HG03196 (cell line): ENCODE results near the gene BORCS6.

ENCODE experiments used
- ATAC-seq: cut with Tn5 transposase; IDR thresholded peaks from one replicate; pipeline ENCODE4 v1.9.1; 2021; ENCODE audit not compliant: unreplicated experiment

The BORCS6 gene

GRCh38 chr17:8143581-8144400 is 46.2 kb downstream of the BORCS6 start:
- ATAC-seq = no peak

- no peak for ATAC-seq
Observed at GRCh38 chr17:8142887-8143580, 46.9 kb downstream of the BORCS6 start.

GRCh38 chr17:8142158-8142886 is 47.7 kb downstream of the BORCS6 start:
- no peak for ATAC-seq

- ATAC-seq = no peak
Observed at GRCh38 chr17:8141741-8142140, 48.2 kb downstream of the BORCS6 start.

- ATAC-seq = no peak
Observed at GRCh38 chr17:8141045-8141444, 48.9 kb downstream of the BORCS6 start.

- ATAC-seq = no peak
Observed at GRCh38 chr17:8140065-8141029, 49.6 kb downstream of the BORCS6 start.

- ATAC-seq = peak; percentile 76
Observed at GRCh38 chr17:8138672-8139371, 51.2 kb downstream of the BORCS6 start.

GRCh38 chr17:8138374-8138671 is 51.7 kb downstream of the BORCS6 start:
- ATAC-seq = no peak
